Retina (tissue), 1 donor: ENCODE data around the gene IL1RN.

Experiments
- DNase-seq: peaks from one replicate; pipeline ENCODE4 v3.0.0-alpha.2; 2016

Gene IL1RN

DNA sequence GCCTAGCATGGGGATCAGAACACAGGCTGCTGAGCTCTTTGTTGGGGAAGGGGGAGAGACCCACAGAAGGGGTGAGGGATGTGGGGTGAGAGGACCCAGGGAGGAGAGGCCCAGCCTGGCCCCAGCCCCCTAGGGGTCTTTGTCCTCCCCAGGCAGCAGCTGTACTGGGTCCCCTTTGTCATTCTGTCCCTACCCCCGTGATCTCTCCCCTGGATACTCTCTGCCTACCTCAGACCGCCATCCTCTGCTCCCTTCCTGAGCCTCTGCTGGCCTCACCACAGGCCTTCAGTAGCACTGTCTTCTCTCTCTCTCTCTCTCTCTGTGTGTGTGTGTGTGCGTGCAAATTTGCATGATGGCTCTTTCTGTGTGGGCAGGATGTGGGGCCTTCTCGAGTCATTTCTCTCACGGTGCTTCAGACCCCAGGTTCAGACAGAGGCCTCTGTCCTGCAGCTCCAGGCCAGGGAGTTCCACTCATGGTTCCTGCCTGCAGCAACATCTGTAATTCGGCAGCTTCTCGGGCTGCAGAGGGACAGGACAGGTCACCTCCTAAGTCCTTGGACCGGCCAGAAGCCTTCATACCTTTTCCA, 47.7 kb downstream of the IL1RN start:
- peak; percentile 52 for DNase-seq

DNA sequence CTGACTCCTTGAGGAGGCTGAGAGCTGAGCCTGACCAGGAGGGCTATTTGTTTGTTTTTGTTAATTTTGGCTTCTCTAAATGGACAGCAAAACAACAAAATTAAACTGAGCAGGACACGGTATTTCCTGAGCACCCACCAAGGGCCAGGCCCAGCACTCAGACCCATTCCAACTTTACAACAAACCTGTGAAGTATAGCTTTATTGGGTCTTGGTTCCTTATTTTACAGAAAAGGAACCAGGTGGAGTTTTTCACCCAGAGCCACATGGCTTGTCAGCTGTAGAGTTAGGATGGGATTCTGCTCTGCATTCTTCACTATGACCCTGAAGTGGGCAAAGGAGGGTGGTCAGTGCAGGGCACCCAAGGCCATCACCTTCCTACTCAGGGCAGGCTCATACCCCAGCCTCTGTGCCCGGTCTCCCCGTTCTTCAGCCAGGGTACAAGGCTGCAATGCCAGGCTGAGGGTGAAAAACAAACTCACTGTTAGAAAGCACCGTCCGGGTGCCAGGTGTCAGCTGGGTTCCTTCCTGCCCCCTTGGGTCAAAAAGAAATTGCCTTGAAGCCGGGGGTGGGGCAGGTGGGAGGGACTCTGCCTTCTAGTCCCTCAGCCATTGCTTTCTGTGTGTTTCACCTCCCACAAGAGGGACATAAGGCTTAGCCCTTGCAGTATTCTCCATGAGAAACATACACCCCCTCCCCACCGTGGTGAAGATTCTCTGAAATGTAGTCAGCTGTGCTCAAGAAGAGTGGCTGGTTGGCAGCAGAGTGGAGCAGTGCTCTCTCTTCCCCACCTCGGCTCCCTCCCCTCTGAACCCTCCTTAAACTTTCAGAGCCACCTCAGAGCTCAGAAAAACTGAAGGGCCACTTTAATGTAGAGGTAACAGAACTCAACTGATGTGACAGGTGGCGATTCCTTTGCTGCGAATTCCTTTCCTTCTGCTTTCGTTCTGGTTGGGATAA, 48.6 kb downstream of the IL1RN start:
- no peak for DNase-seq

DNA sequence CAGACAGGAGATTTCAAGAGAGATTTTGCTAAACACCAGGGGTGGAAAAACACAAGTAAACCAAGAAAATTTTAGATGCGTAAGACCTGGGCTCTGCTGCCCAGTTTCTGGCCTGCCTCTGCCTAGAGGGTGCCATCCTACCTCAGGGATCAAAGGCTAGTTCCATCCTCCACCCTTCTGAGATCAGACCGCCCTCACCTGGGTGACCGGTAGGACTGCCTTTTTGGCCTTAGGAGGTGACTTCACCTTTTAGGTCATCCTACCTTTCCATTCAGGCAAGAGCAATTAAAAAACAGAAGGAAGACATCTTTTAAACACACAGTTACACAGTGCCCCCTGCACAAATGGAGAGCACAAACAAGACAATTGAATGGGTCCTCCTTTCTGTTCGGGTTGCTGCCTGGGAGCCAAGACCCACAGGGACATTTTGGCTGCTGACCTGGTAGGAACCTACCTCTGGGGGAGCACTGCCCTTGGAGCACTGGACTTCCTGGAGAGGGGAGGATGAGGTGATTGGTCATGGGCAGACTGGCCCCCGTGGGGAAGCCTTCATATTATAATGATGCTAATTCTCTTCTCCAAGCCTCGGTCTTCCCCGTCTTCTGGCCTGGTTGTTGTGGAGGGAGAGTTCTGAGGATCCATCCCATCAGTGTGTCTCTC, 49.4 kb downstream of the IL1RN start:
- no peak for DNase-seq

DNA sequence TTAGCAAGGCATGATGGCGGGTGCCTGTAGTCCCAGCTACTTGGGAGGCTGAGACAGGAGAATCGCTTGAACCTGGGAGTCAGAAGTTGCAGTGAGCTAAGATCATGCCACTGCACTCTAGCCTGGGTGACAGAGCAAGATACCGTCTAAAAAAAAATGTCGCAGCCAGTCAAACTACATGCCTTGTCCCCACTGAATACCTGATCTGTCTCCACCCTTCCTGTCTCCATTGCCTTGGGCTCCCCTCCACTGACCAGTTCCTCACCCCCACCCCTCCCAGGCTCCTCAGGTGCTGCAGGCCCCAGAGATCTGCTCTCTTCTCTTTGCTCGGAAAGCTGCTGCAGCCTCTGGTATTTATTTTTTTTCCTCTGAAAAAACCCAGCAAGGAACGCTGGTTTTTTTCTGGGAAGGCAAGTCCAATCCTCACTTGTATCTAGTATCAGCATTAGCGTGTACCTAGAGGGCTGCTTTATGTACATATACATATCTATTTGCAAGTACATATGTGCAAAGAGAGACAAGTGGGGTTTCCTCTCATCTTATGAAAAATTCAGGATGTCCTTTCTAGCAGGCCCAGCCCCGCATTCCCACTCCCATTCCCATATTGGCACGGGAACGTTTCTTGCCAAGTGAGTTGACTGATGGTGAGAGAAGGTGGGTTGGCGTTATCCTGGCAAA, 50.8 kb downstream of the IL1RN start:
- no peak for DNase-seq

DNA sequence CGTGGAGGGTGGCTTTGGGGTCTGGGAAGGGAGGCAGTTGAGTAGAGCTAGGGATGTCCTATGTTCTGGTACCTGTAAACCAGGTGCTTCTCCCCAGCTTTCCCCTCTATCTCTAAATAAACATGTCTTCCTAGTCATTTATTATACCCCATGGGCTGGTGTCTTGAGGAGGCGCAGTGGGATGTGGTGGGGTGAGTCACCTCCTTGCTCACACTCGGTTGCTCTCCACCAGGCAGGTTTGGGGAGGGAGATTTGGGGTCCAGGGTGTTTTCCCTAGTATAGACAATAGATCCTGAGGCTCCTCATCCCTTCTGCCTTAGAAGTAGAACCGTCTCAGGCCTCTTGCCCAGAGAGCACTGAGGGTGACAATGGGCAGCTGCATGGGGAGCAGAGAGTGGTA, 51.5 kb downstream of the IL1RN start:
- DNase-seq: no peak

DNA sequence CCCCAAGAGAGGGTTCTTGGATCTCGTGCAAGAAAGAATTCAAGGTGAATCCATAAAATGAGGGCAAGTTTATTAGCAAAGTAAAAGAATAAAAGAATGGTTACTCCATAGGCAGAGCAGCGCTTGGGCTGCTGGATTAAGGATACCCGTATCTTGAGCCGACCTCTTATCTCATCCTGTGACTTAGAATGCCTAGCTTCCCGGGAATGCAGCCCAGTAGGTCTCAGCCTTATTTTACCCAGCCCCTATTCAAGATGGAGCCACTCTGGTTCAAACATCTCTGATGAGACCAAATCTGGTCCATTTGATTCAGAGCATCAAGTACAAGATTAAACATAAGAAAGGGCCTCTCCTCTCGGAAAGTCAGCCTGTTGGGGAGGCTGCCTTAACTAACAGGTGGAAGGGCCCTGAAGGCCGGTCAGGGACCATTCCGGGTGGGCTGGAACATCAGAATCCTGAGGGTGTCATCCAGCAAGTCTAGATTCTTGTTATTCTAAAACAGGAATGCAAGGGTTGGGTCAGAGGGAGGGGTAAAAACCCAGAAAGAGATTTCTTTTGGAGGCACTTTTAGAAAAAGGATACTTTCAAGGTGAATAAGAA, 52.1 kb downstream of the IL1RN start:
- no peak for DNase-seq

DNA sequence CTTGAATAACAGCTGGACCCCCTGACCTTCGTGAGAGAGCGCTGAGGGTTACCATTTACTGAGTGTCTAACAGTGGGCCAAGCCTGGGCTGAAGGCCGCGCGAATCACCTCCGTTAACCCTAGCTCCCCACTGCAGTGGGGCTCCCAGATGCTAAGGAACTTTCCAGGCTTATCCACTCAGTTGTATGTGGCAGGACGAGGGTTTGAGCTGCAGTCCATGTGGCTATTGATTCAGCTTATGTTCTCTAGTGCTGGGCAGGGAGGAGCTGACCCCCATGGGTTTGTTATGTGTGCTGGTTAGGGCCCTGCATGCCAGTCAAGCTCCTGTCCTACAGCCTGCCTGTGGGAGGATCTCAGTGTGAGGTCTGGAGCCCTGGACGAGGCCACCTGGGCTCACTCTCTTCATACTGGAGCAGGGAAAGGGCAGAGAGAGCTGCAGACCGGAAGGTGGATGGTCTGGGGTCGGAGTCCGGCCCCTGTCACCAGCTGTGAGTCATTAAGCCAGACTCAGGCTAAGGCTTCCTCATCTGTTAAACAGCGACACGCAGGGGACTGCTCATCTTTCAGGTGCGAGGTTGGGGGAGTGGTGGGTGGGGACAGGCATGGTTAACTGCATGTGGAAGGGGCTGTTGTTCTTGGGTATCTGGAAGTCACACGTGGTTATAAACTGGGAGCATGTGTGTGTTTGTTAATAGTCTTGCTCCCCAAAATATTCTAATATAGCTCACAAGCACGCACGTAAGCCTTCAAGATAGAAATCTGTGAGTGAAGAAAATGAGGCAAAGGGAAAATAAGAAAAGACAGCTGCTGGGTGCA, 52.9 kb downstream of the IL1RN start:
- no peak for DNase-seq

DNA sequence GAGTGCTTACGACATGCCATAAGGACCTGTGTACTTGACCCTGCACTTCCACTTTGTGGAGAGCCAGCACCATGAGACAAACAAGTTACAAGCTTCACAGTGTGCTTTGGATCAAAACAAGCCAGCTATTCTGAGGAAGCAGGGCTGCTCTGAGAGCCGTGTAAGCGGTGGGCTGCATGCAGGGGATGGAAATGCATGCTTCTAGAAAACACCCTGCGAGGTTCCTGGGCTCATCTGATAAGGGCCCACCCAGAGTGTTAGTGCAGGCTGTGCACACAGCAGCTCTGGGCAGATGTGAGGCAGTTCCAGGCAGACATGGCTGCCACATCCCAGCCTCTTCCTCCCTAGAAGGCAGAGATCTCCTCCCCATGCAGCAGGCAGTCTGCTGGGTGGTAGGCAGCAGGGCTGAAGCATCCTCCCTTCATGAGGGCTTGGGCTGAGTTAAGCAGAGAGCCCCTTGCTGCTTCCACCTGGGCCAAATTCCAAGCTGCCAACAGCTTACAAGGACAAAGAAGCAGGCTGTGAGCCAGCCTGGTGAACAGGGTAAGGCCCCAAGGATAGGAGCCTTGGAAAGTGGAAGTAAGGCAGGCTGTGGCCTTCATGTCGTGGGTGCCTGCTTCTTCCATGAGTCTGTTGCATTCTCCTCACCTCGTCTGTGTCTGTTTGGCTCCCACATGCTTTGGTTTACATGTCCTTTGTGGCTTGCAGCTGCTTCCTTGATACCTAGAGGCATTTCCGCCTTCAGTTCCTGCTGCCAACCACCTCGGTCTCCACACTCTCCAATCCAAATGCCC, 54.1 kb downstream of the IL1RN start:
- DNase-seq: no peak

DNA sequence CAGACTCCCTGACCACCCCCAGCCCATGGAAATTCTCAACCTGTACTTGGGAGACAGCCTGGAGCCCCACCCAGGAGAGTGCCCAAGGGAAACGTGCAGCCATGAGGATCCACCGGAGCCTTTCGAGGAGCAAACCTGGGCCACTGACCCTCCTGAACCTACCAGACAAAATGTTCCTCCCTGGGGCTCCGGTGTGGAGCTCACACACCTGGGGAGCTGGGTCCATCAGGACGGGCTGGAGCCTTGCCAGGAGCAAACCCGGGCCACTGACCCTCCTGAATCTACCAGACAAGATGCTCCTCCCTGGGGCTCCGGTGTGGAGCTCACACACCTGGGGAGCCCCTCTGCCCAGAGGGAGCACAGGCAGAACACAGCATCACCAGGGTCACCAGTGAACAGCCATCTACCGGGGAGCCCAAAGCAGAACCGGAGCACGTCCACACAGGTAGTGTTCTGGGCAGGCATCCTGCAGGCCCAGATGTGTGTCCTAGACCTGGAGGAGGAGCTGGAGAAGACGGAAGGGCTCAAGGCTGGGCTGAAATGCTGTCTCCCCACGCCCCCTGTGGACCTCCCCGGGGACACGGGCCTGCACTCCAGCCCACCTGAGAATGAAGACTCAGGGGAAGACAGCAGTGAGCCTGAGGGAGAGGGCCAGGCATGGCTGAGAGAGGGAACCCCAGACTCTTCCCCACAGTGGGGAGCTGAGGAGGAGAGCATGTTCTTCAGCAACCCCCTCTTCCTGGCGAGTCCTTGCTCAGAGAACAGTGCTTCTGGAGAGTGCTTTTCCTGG, 55.3 kb downstream of the IL1RN start:
- DNase-seq: no peak

DNA sequence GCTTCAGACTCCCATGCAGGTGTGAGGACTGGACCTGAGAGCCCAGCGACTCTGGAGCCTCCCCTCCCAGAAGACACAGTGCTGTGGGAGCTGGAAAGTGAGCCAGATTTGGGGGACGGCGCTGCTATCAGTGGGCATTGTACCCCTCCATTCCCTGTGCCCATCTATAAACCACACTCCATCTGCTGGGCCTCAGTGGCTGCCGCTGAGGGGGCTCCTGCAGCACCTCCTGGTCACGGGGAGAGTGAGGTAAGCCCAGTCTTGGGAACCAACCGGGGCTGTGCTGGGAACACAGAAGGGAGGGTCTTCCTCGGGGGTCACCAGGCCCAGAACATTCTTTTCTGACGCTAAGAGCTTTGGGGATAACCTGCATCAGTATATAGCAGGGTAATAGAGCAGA, 55.9 kb downstream of the IL1RN start:
- no peak for DNase-seq
